Motor neuron (in vitro differentiated cells): ENCODE data around the gene NAA25. TPM values are rescaled to one million over a fixed set of nuclear protein-coding genes. Genes with fewer than 3 reads are reported as not detected.
A peak's percentile ranks its signal among the peaks of the same experiment; 100 is the strongest.
"Not testable (repeated sequence)": the region's sequence is repeated elsewhere in the genome, so short reads cannot be mapped to it uniquely, and the experiment has no call there.

Source experiments
- ATAC-seq, 8 experiments: fragments of 200-7000 bp; cut with Tn5 transposase; replicated peaks in 6 of 8; 2 replicates each; pipeline ENCODE4 v1.8.0; 2021; ENCODE audit warnings: mild to moderate bottlenecking in 8 of 8, moderate library complexity in 8 of 8
- H3K27ac ChIP-seq, 2 donors: fragments of 250-450 bp; sonication (Bioruptor Pico); 2 replicates each; pipeline ENCODE4 v1.9.0; 2021; ENCODE audit warnings: antibody characterized with exemption in 2 of 2, mild to moderate bottlenecking in 2 of 2, moderate library complexity in 1 of 2
- H3K4me1 ChIP-seq, 2 donors: fragments of 250-450 bp; sonication (Bioruptor Pico); replicated peaks in 1 of 2; 2 replicates each; pipeline ENCODE4 v1.6.1; 2021; ENCODE audit warnings: antibody characterized with exemption in 2 of 2, mild to moderate bottlenecking in 2 of 2, moderate library complexity in 1 of 2
- H3K4me3 ChIP-seq, 5 donors: fragments of 250-450 bp; sonication (Bioruptor Pico); 2 replicates each; pipeline ENCODE4 v1.9.0; 2021; ENCODE audit warnings: antibody characterized with exemption in 5 of 5, mild to moderate bottlenecking in 5 of 5, moderate library complexity in 4 of 5
- WGBS, 10 experiments: fragments of 450-650 bp; shearing (Covaris generic); methylation state at CpG; one replicate each; pipeline ENCODE4 v1.0.0; 2022; 5-methylcytosine and 5-hydroxymethylcytosine counted together
- in situ Hi-C, 9 experiments: fragments of 400-800 bp; cut with MboI; loops; one replicate each; pipeline ENCODE4 v1.15.0; 2021; ENCODE audit warnings: low sequenced_read_pairs in 9 of 9, low pct_unique_long_range_greater_than_20kb in 2 of 9; ENCODE audit not compliant: unreplicated experiment in 9 of 9
- total RNA-seq, 8 experiments: library from RNA; unstranded; fragments of 300-600 nt; gene quantifications; 2 replicates each; pipeline versions ENCODE4 v1.2.3 to v1.2.4, GENCODE V29; 2022

The NAA25 gene
- total RNA-seq, 8 experiments from 2014 or later: 18.5 to 49.3 (median 24.7) TPM

- in situ Hi-C loops: no loop called here
- Histone ChIP-seq H3K4me3 (no peak overlapping the region), H3K4me1 (no peaks in the 10 kb centered on the region), H3K27ac (no peak overlapping the region)
- WGBS, 10 experiments: 80 to 100% (median 100%) methylated on average over 1 of the region's 1 CpG; no CpG with 5 or more reads in 2 of the 10 experiments
- ATAC-seq: no peak
Observed at GRCh38 chr12:112087851-112088250, 20.7 kb downstream of the NAA25 start.

- Histone ChIP-seq H3K4me1 (no peaks in the 10 kb centered on the region), H3K27ac (no peak overlapping the region), H3K4me3 (no peak overlapping the region)
- in situ Hi-C loops: no loop called here
- no peak for ATAC-seq
- WGBS, 10 experiments: 87 to 100% (median 100%) methylated on average over 1 to 2 of the region's 2 CpGs; no CpG with 5 or more reads in 1 of the 10 experiments
Observed at GRCh38 chr12:112087055-112087850, 21.3 kb downstream of the NAA25 start.

GRCh38 chr12:112066566-112066965 is 42.0 kb downstream of the NAA25 start:
- H3K4me1 ChIP-seq: no peaks in the 10 kb centered on the region
- no peak for ATAC-seq
- no peak overlapping the region for H3K27ac ChIP-seq
- H3K4me3 ChIP-seq: no peak overlapping the region
- WGBS, 10 experiments: 92 to 100% (median 100%) methylated on average over 1 to 2 of the region's 2 CpGs; no CpG with 5 or more reads in 3 of the 10 experiments
- in situ Hi-C loops: loop anchor here in 1 of 9 experiments (25.0 kb wide), 1 partner anchor 171 kb away; no protein-coding TSS in a partner anchor

- in situ Hi-C loops: loop anchor here in 1 of 9 experiments (25.0 kb wide), 1 partner anchor 174 kb away; no protein-coding TSS in a partner anchor
Observed at GRCh38 chr12:112063273-112063672, 45.3 kb downstream of the NAA25 start.

DNA sequence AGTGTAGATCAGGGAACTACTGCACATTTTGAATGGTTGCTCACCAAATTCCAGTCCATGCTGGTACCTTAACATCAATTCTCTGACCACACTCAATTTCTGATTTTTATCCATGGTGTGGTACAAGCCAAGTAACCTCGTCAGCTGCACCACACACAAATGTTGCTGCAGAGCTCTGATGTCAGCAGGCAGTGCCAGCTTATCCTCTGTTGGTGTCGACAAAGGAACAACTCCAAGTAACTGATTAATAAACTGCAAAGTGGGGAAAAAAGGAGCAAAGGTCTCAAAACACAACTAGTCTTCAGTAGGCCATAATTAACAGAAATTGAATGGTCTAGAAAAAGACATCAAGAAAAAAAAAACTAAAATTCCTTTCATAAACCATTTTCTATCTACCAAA is 47.4 kb downstream of the NAA25 start:
- 80 to 100% (median 88%) methylated on average over 1 to 2 of the region's 2 CpGs; no CpG with 5 or more reads in 2 of the 10 experiments for WGBS, 10 experiments
- in situ Hi-C loops: loop anchor here in 1 of 9 experiments (25.0 kb wide), 1 partner anchor 176 kb away; no protein-coding TSS in a partner anchor
- ATAC-seq: no peak

More at GRCh38 chr12:112063273-112063672, 45.3 kb downstream of the NAA25 start:
- Histone ChIP-seq H3K4me1 (no peaks in the 10 kb centered on the region), H3K27ac (no peak overlapping the region), H3K4me3 (no peak overlapping the region)
- no peak for ATAC-seq
- WGBS, 10 experiments: 90 to 100% (median 100%) methylated on average over 1 to 2 of the region's 2 CpGs; no CpG with 5 or more reads in 1 of the 10 experiments

GRCh38 chr12:112049351-112049750 is 59.2 kb downstream of the NAA25 start:
- Histone ChIP-seq H3K27ac (no peak overlapping the region), H3K4me3 (no peak overlapping the region)
- 82 to 100% (median 95%) methylated on average over 2 to 13 of the region's 13 CpGs; no CpG with 5 or more reads in 2 of the 10 experiments for WGBS, 10 experiments

More for the DNA sequence above, 47.4 kb downstream of the NAA25 start:
- Histone ChIP-seq H3K4me3 (no peak overlapping the region), H3K4me1 (no peaks in the 10 kb centered on the region), H3K27ac (no peak overlapping the region)

GRCh38 chr12:112046003-112046402 is 62.6 kb downstream of the NAA25 start:
- in situ Hi-C loops: loop anchor here in 1 of 9 experiments (25.0 kb wide), 1 partner anchor 191 kb away; no protein-coding TSS in a partner anchor
- 69 to 100% (median 96%) methylated on average over 1 to 4 of the region's 4 CpGs; no CpG with 5 or more reads in 1 of the 10 experiments for WGBS, 10 experiments
- Histone ChIP-seq H3K27ac (no peak overlapping the region), H3K4me3 (no peak overlapping the region), H3K4me1 (no peaks in the 10 kb centered on the region)
- ATAC-seq: peak in 1 of 8 experiments; percentile 24

More at GRCh38 chr12:112049351-112049750, 59.2 kb downstream of the NAA25 start:
- ATAC-seq: no peak
- H3K4me1 ChIP-seq: no peaks in the 10 kb centered on the region
- in situ Hi-C loops: loop anchor here in 1 of 9 experiments (25.0 kb wide), 1 partner anchor 188 kb away; no protein-coding TSS in a partner anchor

DNA sequence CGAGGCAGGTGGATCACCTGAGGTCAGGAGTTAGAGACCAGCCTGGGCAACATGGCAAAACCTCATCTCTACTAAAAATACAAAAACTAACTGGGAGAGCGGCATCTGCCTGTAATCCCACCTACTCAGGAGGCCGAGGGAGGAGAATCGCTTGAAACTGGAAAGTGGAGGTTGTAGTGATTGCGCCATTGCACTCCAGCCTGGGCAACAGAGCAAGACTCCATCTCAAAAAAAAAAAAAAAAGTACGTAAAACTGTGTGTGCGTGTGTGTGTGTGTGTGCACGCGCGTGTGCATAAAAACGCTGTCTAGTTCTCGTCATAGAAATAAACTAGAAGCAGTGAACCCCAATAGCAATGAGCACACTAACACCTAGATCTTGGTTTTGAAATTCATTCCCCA is 72.0 kb downstream of the NAA25 start:
- H3K27ac ChIP-seq, H3K4me3 ChIP-seq, H3K4me1 ChIP-seq, ATAC-seq: not testable (repeated sequence)
- in situ Hi-C loops: loop anchor here in 1 of 9 experiments (25.0 kb wide), 1 partner anchor 201 kb away; no protein-coding TSS in a partner anchor
- WGBS, 10 experiments: 40 to 99% (median 95%) methylated on average over 1 to 11 of the region's 12 CpGs

GRCh38 chr12:112035219-112035785 is 73.3 kb downstream of the NAA25 start:
- H3K4me1 ChIP-seq: no peaks in the 10 kb centered on the region
- no peak overlapping the region for H3K27ac ChIP-seq
- no peak overlapping the region for H3K4me3 ChIP-seq
- ATAC-seq: no peak
- in situ Hi-C loops: loop anchor here in 1 of 9 experiments (25.0 kb wide), 1 partner anchor 202 kb away; no protein-coding TSS in a partner anchor
- 18 to 100% (median 56%) methylated on average over 1 to 4 of the region's 4 CpGs; no CpG with 5 or more reads in 1 of the 10 experiments for WGBS, 10 experiments

GRCh38 chr12:112032292-112032691 is 76.3 kb downstream of the NAA25 start:
- no peak overlapping the region for H3K27ac ChIP-seq
- WGBS, 10 experiments: 80 to 100% (median 89%) methylated on average over 2 to 5 of the region's 5 CpGs; no CpG with 5 or more reads in 1 of the 10 experiments
- H3K4me3 ChIP-seq: no peak overlapping the region
- no peak for ATAC-seq
- H3K4me1 ChIP-seq: no peaks in the 10 kb centered on the region
- in situ Hi-C loops: loop anchor here in 1 of 9 experiments (25.0 kb wide), 1 partner anchor 205 kb away; no protein-coding TSS in a partner anchor

GRCh38 chr12:112031472-112031871 is 77.1 kb downstream of the NAA25 start:
- H3K27ac ChIP-seq: no peak overlapping the region
- 86 to 100% (median 97%) methylated on average over 2 of the region's 2 CpGs; no CpG with 5 or more reads in 6 of the 10 experiments for WGBS, 10 experiments
- H3K4me1 ChIP-seq: no peaks in the 10 kb centered on the region
- no peak for ATAC-seq
- in situ Hi-C loops: loop anchor here in 1 of 9 experiments (25.0 kb wide), 1 partner anchor 206 kb away; no protein-coding TSS in a partner anchor
- H3K4me3 ChIP-seq: no peak overlapping the region

- Histone ChIP-seq H3K4me1 (peaks cover 0 to 3% of the 10 kb centered on the region in 2 donors), H3K4me3 (no peak overlapping the region), H3K27ac (no peak overlapping the region)
- no peak for ATAC-seq
- in situ Hi-C loops: loop anchor here in 1 of 9 experiments (25.0 kb wide), 1 partner anchor 208 kb away; no protein-coding TSS in a partner anchor
- WGBS, 10 experiments: 75 to 100% (median 93%) methylated on average over 1 to 2 of the region's 2 CpGs; no CpG with 5 or more reads in 4 of the 10 experiments
Observed at GRCh38 chr12:112029301-112029700, 79.3 kb downstream of the NAA25 start.
